Testis (tissue), 2 donors: ENCODE data around the gene TEX14.
"Not testable (repeated sequence)": the region's sequence is repeated elsewhere in the genome, so short reads cannot be mapped to it uniquely, and the experiment has no call there.

ENCODE experiments used
- CTCF ChIP-seq, 3 experiments: fragments of 450-650 bp in 2 of 3; fragments of 200-600 bp in 1 of 3; sonication (generic) in 1 of 3; IDR thresholded peaks; one replicate each; pipeline ENCODE4 v1.5.1; 2016 to 2019; ENCODE audit warnings: antibody characterized with exemption in 3 of 3, mild to moderate bottlenecking in 2 of 3, moderate library complexity in 1 of 3
- POLR2A ChIP-seq: fragments of 450-650 bp; IDR thresholded peaks from one replicate; pipeline ENCODE4 v1.6.1; 2017; ENCODE audit warnings: antibody characterized with exemption, mild to moderate bottlenecking, moderate library complexity

- not testable (repeated sequence) for TF ChIP-seq CTCF (IDR thresholded peaks at IDR 0.05); POLR2A
Measured at GRCh38 chr17:58659714-58660084, 32.1 kb downstream of the TEX14 start.
